Pancreas (tissue), 10 donors: ENCODE data around the gene PLD4. TPM values are rescaled to one million over a fixed set of nuclear protein-coding genes. Genes with fewer than 3 reads are reported as not detected.
"Not testable (repeated sequence)": the region's sequence is repeated elsewhere in the genome, so short reads cannot be mapped to it uniquely, and the experiment has no call there.

Experiments
- ATAC-seq, 4 donors: fragments of 200-7000 bp; cut with Tn5 transposase; one replicate each; pipeline versions ENCODE4 v1.8.0 to v1.9.1; 2020; ENCODE audit warnings: mild to moderate bottlenecking in 4 of 4, moderate library complexity in 4 of 4
- DNase-seq, 6 donors: peaks; one replicate each; pipeline ENCODE4 v3.0.0-alpha.2; 2020
- FAIRE-seq: peaks from 2 replicates; lab custom pipeline; 2012; peaks lifted over from hg19 to GRCh38; lab: Jason Lieb, UNC
- H3K27ac ChIP-seq, 4 donors: fragments of 200-600 bp; sonication (generic); 1 replicate in 3 of 4; 2 replicates in 1 of 4; pipeline versions ENCODE4 v1.5.0 to v1.8.0; 2020
- H3K27me3 ChIP-seq, 4 donors: fragments of 200-600 bp; one replicate each; pipeline ENCODE4 v1.8.0; 2021
- H3K36me3 ChIP-seq, 3 donors: fragments of 200-600 bp; sonication (generic) in 1 of 3; one replicate each; pipeline versions ENCODE4 v1.5.0 to v1.8.0; 2020 to 2021
- H3K4me1 ChIP-seq, 3 donors: fragments of 200-600 bp; one replicate each; pipeline ENCODE4 v1.8.0; 2021
- H3K4me3 ChIP-seq, 4 donors: fragments of 200-600 bp; sonication (generic) in 2 of 4; one replicate each; pipeline versions ENCODE4 v1.5.0 to v1.8.0; 2020 to 2021
- H3K9me3 ChIP-seq, 4 donors: fragments of 200-600 bp; one replicate each; pipeline ENCODE4 v1.8.0; 2021
- WGBS, 2 donors: extraction: QIAGEN DNeasy Blood & Tissue Kit; methylation state at CpG; one replicate each; pipeline ENCODE4 v1.1.7; 2013; 5-methylcytosine and 5-hydroxymethylcytosine counted together
- intact Hi-C, 3 donors: fragments of 100-400 bp; cut with DNase I; formaldehyde crosslinking; loops; one replicate each; pipeline versions ENCODE4 v1.11.1 to v1.14.2; 2022
- polyA plus RNA-seq, 2 donors: library from polyadenylated mRNA; stranded (reverse); fragments of 200-250 nt; gene quantifications; one replicate each; pipeline ENCODE4 v1.2.3, GENCODE V29; 2013
- total RNA-seq, 6 donors: library from RNA; stranded (reverse); fragmentation: NEBNext Ultra II Directional in 4 of 6; extraction: Animal tissue kit (Norgen Biotek cat#: 25700) in 4 of 6; gene quantifications; one replicate each; pipeline versions ENCODE4 v1.2.1 to v1.2.4, GENCODE V29; 2021 to 2023
- TF ChIP-seq, protein P1 (sequence below), 4 donors: fragments of 200-600 bp; sonication (generic) in 3 of 4; IDR thresholded peaks; one replicate each; pipeline versions ENCODE4 v1.5.0 to v1.8.0; 2021; ENCODE audit warnings: antibody characterized with exemption in 4 of 4
- donor health status: healthy with polysubstance abuse.
- donor health status: DM: no; HTN: no; CAD: no; lungs with moderate emphysema.
- donor health status: DM: no; HTN: no; CAD: no.
- donor health status: control.
- donor health status: control.
- donor health status: Bipolar disorder and iron deficiency.
- donor health status: DM: yes; HTN: yes; CAD: no.
- donor health status: DM: no; HTN: no; CAD: no.
- donor health status: DM: no; HTN: no; CAD: no.
- donor health status: DM: yes; HTN: yes; CAD: no.

Gene PLD4
- total and polyA plus RNA-seq, 8 donors = 0.19 to 12.5 (median 0.52) TPM

DNA sequence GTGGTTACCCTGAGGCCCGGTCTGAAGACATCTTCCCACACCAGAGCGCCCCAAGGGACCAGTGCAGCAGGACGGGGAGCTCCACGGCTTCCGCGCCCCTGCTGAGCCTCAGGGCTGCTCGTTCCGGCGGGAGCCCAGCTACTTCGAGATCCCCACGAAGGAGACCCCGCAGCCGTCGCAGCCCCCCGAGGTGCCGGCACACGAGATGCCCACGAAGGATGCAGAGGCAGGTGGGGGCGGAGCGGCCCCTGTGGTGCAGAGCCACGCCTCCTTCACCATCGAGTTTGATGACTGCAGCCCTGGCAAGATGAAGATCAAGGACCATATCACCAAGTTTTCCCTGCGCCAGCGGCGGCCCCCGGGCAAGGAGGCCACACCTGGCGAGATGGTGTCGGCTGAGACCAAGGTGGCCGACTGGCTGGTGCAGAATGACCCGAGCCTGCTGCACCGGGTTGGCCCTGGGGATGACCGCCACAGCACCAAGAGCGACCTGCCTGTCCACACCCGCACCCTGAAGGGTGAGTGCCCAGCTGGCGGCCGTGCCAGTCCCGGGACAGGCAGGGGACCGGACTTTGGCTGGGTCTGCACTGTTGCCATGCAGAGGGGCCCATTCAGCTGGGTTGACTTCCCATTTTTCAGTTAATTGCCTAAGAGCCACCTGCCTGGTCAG is 41.6 kb upstream of the PLD4 start:
- Histone ChIP-seq H3K36me3 (peaks cover 0 to 54% (median 5%) of the 10 kb centered on the region in 3 donors), H3K4me1 (no peaks in the 10 kb centered on the region), H3K27me3 (no peaks in the 10 kb centered on the region), H3K27ac (no peak overlapping the region), H3K9me3 (no peaks in the 10 kb centered on the region), H3K4me3 (no peak overlapping the region)
- no peak for FAIRE-seq
- no peak for ATAC-seq
- 90% methylated on average over 37 to 38 of the region's 38 CpGs for WGBS, 2 donors
- intact Hi-C loops = no loop called here
- peak in 2 of 6 donors; percentile 48 to 66 for DNase-seq
- TF ChIP-seq, protein P1, sequence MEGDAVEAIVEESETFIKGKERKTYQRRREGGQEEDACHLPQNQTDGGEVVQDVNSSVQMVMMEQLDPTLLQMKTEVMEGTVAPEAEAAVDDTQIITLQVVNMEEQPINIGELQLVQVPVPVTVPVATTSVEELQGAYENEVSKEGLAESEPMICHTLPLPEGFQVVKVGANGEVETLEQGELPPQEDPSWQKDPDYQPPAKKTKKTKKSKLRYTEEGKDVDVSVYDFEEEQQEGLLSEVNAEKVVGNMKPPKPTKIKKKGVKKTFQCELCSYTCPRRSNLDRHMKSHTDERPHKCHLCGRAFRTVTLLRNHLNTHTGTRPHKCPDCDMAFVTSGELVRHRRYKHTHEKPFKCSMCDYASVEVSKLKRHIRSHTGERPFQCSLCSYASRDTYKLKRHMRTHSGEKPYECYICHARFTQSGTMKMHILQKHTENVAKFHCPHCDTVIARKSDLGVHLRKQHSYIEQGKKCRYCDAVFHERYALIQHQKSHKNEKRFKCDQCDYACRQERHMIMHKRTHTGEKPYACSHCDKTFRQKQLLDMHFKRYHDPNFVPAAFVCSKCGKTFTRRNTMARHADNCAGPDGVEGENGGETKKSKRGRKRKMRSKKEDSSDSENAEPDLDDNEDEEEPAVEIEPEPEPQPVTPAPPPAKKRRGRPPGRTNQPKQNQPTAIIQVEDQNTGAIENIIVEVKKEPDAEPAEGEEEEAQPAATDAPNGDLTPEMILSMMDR (IDR thresholded peaks at IDR 0.05) = no peak

DNA sequence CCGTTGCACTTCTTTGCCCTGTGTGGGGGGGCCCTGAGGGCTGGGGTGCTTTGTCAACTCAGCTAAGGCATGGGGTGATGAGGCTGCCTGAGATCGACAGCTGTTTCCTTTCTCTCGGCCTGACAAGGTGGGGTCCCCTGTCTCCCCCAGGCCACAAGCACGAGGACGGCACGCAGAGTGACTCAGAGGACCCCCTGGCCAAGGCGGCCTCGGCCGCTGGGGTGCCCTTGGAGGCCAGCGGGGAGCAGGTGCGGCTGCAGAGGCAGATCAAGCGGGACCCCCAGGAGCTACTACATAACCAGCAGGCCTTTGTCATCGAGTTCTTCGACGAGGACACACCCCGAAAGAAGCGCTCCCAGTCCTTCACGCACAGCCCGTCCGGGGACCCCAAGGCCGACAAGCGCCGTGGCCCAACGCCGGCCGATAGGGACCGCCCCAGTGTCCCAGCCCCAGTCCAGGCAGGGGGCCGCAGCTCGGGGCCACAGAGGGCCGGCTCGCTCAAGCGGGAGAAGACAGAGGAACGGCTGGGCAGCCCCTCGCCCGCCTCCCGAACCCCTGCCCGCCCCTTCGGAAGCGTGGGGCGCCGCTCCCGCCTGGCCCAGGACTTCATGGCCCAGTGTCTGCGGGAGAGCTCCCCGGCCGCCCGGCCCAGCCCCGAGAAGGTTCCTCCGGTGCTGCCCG is 40.9 kb upstream of the PLD4 start:
- ATAC-seq (no peak), DNase-seq (peak in 3 of 6 donors; percentile 9 to 76 (median 53)), FAIRE-seq (no peak)
- no peaks in the 10 kb centered on the region for H3K27me3 ChIP-seq
- H3K9me3 ChIP-seq = no peaks in the 10 kb centered on the region
- peaks cover 0 to 52% (median 5%) of the 10 kb centered on the region in 3 donors for H3K36me3 ChIP-seq
- H3K4me3 ChIP-seq = no peak overlapping the region
- TF ChIP-seq, protein P1 (IDR thresholded peaks at IDR 0.05) = no peak
- no peaks in the 10 kb centered on the region for H3K4me1 ChIP-seq
- intact Hi-C loops = no loop called here
- H3K27ac ChIP-seq = no peak overlapping the region
- WGBS, 2 donors = 94 to 95% methylated on average over 47 to 49 of the region's 49 CpGs

DNA sequence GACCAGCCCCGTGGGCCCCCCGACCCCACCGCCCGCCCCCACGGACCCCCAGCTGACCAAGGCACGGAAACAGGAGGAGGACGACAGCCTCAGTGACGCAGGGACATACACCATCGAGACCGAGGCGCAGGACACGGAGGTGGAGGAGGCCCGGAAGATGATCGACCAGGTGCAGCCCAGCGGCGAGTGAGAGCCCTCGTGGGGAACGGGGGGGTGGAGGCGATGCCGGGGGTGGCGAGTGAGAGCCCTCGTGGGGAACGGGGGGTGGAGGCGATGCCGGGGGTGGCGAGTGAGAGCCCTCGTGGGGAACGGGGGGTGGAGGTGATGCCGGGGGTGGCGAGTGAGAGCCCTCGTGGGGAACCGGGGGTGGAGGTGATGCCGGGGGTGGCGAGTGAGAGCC is 40.3 kb upstream of the PLD4 start:
- 89 to 94% methylated on average over 28 to 29 of the region's 34 CpGs for WGBS, 2 donors
- ATAC-seq, H3K27ac ChIP-seq, H3K9me3 ChIP-seq, H3K4me3 ChIP-seq, H3K27me3 ChIP-seq, FAIRE-seq, intact Hi-C loops, H3K4me1 ChIP-seq: not testable (repeated sequence)
- peak in 2 of 6 donors; percentile 2 to 54 for DNase-seq
- peaks cover 0 to 53% (median 5%) of the 10 kb centered on the region in 3 donors for H3K36me3 ChIP-seq

DNA sequence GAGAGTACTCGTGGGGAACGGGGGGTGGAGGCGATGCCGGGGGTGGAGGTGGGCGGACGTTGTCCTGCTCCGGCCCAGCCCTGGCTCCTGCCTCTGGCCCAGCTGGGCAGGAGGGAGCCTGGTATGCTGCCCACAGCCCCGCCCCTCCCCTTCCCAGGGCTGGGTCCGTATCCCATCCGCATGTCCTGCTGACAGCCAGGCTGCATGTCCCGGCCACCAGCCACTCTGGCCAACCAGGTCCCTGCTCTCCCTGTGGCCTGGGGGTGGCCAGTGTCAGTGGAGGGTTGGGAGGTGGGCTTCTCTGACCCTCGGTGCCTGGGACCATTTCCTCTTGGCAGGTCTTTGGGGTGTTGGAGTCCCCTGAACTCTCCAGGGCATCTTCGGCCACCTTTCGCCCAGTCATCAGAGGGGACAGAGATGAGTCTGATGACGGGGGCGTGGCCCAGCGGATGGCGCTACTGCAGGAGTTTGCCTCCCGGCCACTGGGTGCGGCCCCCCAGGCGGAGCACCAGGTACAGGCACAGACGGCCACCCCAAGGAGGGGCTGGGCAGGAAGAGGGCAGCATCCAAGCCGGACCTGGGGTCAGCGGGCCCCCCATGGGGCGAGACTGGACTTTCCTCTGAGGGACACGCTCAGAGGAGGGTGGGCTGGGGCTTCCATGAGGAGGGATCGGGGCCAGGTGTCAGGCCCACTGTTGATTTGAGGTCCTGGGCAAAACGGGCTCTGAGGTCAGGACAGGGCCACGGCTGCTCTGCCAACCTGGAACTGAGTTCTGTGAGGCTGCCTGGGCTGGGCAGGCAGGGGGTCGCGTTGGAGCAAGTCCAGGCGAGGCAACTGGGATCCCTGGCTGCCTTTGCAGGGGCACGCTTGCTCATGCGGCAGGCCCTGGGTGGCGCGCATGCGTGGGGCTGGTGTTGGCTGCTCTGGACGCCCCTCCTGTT is 39.4 kb upstream of the PLD4 start:
- peak in 4 of 6 donors; percentile 10 to 81 (median 43) for DNase-seq
- H3K4me3 ChIP-seq = no peak overlapping the region
- TF ChIP-seq, protein P1 (IDR thresholded peaks at IDR 0.05) = no peak
- H3K9me3 ChIP-seq = no peaks in the 10 kb centered on the region
- no peak overlapping the region for H3K27ac ChIP-seq
- FAIRE-seq = no peak
- peaks cover 0 to 52% (median 5%) of the 10 kb centered on the region in 3 donors for H3K36me3 ChIP-seq
- intact Hi-C loops = no loop called here
- ATAC-seq = no peak
- no peaks in the 10 kb centered on the region for H3K4me1 ChIP-seq
- 92% methylated on average over 36 to 38 of the region's 38 CpGs for whole genome bisulfite sequencing, 2 donors
- H3K27me3 ChIP-seq = no peaks in the 10 kb centered on the region
